Esophagus squamous epithelium (tissue), 4 donors: Measurements from ENCODE around the gene PIK3C2G.

Experiments used
- CTCF ChIP-seq, 6 experiments: fragments of 450-650 bp in 4 of 6; fragments of 200-600 bp in 2 of 6; sonication (generic) in 2 of 6; IDR thresholded peaks; one replicate each; pipeline ENCODE4 v1.5.1; 2016 to 2019; ENCODE audit warnings: antibody characterized with exemption in 6 of 6, mild to moderate bottlenecking in 4 of 6, moderate library complexity in 4 of 6
- POLR2A ChIP-seq, 4 donors: fragments of 450-650 bp; IDR thresholded peaks; one replicate each; pipeline ENCODE4 v1.6.1; 2017; ENCODE audit warnings: antibody characterized with exemption in 4 of 4, mild to moderate bottlenecking in 4 of 4, moderate library complexity in 3 of 4

- TF ChIP-seq CTCF (IDR thresholded peaks at IDR 0.05) (no peak), POLR2A (IDR thresholded peaks at IDR 0.05) (no peak)
These were observed 222.5 kb downstream of the PIK3C2G start for GRCh38 chr12:18483698-18484325.
